Thyroid gland (tissue), 4 donors: Measurements from ENCODE around the gene TRIM47.

Source experiments
- POLR2A ChIP-seq, 2 donors: fragments of 450-650 bp; IDR thresholded peaks; one replicate each; pipeline ENCODE4 v1.6.1; 2017; ENCODE audit warnings: antibody characterized with exemption in 2 of 2, mild to moderate bottlenecking in 2 of 2, moderate library complexity in 1 of 2
- TF ChIP-seq, protein P1 (sequence below), 6 experiments: fragments of 200-600 bp in 3 of 6; fragments of 450-650 bp in 3 of 6; sonication (generic) in 3 of 6; IDR thresholded peaks; one replicate each; pipeline ENCODE4 v1.5.1; 2016 to 2019; ENCODE audit warnings: antibody characterized with exemption in 6 of 6, mild to moderate bottlenecking in 2 of 6, inconsistent platforms in 1 of 6, moderate library complexity in 1 of 6

DNA sequence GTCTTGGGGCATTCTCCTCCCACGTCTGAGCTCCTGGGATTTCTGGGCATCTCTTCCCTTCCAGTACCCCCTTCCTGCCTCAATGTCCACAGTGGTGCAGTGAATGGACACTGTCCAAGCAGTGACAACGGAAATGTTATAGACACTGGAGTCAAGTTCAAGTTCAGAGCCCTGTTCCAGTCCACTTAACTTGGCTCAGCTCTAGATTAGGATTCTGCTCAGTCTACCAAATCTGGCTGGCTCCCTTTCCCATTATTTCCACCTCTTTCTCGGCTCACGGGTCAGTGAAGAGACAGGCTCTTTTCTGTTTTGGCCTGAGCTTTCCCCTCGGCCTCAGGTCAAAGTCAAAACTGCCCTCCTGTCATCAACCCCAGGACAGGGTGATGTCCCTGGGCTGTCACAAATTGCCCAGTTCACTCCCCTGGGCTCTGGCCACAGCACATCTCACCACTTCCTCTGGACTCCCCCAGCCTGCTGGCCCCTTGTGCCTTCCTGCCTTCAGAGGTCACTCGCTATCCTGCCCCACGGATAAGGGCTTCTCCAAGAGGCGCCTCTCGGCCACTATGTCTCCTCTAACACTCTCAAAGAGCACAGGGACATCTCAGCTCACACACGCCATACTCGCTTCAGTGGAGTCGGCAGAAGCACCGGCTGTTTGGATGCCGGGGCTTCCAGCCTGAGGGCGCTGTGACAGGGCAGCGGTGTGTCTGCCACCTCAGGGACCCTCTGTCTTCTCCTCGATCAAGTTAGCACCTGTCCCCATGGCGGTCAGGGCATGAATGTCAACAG, 44.0 kb upstream of the TRIM47 start:
- TF ChIP-seq, protein P1, sequence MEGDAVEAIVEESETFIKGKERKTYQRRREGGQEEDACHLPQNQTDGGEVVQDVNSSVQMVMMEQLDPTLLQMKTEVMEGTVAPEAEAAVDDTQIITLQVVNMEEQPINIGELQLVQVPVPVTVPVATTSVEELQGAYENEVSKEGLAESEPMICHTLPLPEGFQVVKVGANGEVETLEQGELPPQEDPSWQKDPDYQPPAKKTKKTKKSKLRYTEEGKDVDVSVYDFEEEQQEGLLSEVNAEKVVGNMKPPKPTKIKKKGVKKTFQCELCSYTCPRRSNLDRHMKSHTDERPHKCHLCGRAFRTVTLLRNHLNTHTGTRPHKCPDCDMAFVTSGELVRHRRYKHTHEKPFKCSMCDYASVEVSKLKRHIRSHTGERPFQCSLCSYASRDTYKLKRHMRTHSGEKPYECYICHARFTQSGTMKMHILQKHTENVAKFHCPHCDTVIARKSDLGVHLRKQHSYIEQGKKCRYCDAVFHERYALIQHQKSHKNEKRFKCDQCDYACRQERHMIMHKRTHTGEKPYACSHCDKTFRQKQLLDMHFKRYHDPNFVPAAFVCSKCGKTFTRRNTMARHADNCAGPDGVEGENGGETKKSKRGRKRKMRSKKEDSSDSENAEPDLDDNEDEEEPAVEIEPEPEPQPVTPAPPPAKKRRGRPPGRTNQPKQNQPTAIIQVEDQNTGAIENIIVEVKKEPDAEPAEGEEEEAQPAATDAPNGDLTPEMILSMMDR (IDR thresholded peaks at IDR 0.05), result no peak
- no peak for TF ChIP-seq POLR2A (IDR thresholded peaks at IDR 0.05)
